Measurements from ENCODE around the gene PTGDS.

PTGDS gene

GRCh38 chr9:136957901-136958300, 19.4 kb upstream of the PTGDS start:
- no peak for DNase-seq (ENCODE audit: low read depth)

- no peak for DNase-seq (ENCODE audit: low read depth)
These were observed 18.8 kb upstream of the PTGDS start for GRCh38 chr9:136958473-136958872.

- DNase-seq (ENCODE audit: low read depth), result no peak
These were observed 18.1 kb upstream of the PTGDS start for GRCh38 chr9:136958898-136959850.

GRCh38 chr9:136960212-136960937, 16.9 kb upstream of the PTGDS start:
- DNase-seq (ENCODE audit: low read depth), result no peak

- no peak for DNase-seq (ENCODE audit: low read depth)
These were observed 16.4 kb upstream of the PTGDS start for GRCh38 chr9:136960938-136961275.

GRCh38 chr9:136961279-136962065, 15.8 kb upstream of the PTGDS start:
- no peak for DNase-seq (ENCODE audit: low read depth)

GRCh38 chr9:136962163-136962562, 15.1 kb upstream of the PTGDS start:
- no peak for DNase-seq (ENCODE audit: low read depth)

- no peak for DNase-seq (ENCODE audit: low read depth)
These were observed 14.5 kb upstream of the PTGDS start for GRCh38 chr9:136962701-136963248.

GRCh38 chr9:136963341-136963740, 14.0 kb upstream of the PTGDS start:
- no peak for DNase-seq (ENCODE audit: low read depth)

GRCh38 chr9:136963751-136964150, 13.6 kb upstream of the PTGDS start:
- DNase-seq (ENCODE audit: low read depth), result no peak

- DNase-seq (ENCODE audit: low read depth), result no peak
These were observed 13.1 kb upstream of the PTGDS start for GRCh38 chr9:136964171-136964689.

GRCh38 chr9:136964833-136965422, 12.4 kb upstream of the PTGDS start:
- DNase-seq (ENCODE audit: low read depth), result no peak

- no peak for DNase-seq (ENCODE audit: low read depth)
These were observed 11.4 kb upstream of the PTGDS start for GRCh38 chr9:136965771-136966484.

GRCh38 chr9:136968333-136969127, 8.8 kb upstream of the PTGDS start:
- no peak for DNase-seq (ENCODE audit: low read depth)

- DNase-seq (ENCODE audit: low read depth), result no peak
These were observed 8.2 kb upstream of the PTGDS start for GRCh38 chr9:136969150-136969549.

GRCh38 chr9:136969774-136970173, 7.5 kb upstream of the PTGDS start:
- no peak for DNase-seq (ENCODE audit: low read depth)

- no peak for DNase-seq (ENCODE audit: low read depth)
These were observed 6.9 kb upstream of the PTGDS start for GRCh38 chr9:136970361-136970760.

- no peak for DNase-seq (ENCODE audit: low read depth)
These were observed 5.6 kb upstream of the PTGDS start for GRCh38 chr9:136971746-136972145.

GRCh38 chr9:136972335-136972734, 5.0 kb upstream of the PTGDS start:
- DNase-seq (ENCODE audit: low read depth), result no peak

- DNase-seq (ENCODE audit: low read depth), result no peak
These were observed 4.6 kb upstream of the PTGDS start for GRCh38 chr9:136972743-136973142.

Data from T-helper 22 cell (primary cell).